Body of pancreas (tissue), 4 donors: Measurements from ENCODE around the gene DHX29. TPM values are rescaled to one million over a fixed set of nuclear protein-coding genes. Genes with fewer than 3 reads are reported as not detected.

Experiments
- ATAC-seq: fragments of 150-250 bp; one replicate; pipeline ENCODE4 v1.9.1; 2016
- DNase-seq, 4 donors: peaks; one replicate each; pipeline ENCODE4 v3.0.0-alpha.2; 2019
- H3K27ac ChIP-seq, 4 donors: fragments of 200-600 bp; sonication (generic); 1 replicate in 3 of 4; 2 replicates in 1 of 4; pipeline versions ENCODE4 v1.5.1 to v1.6.1; 2016 to 2019; ENCODE audit warnings: mild to moderate bottlenecking in 1 of 4, mixed read lengths in 1 of 4, moderate library complexity in 1 of 4
- H3K27me3 ChIP-seq, 2 donors: fragments of 200-600 bp; sonication (generic); one replicate each; pipeline ENCODE4 v1.6.0; 2016; ENCODE audit warnings: mild to moderate bottlenecking in 1 of 2
- H3K36me3 ChIP-seq, 2 donors: fragments of 200-600 bp; sonication (generic); replicated peaks in 1 of 2; 2 replicates each; pipeline ENCODE4 v1.5.1; 2016; ENCODE audit warnings: low read depth in 2 of 2; ENCODE audit not compliant: insufficient read depth in 1 of 2
- H3K4me1 ChIP-seq: fragments of 200-600 bp; sonication (generic); one replicate; pipeline ENCODE4 v1.6.0; 2016
- H3K4me3 ChIP-seq, 2 donors: fragments of 200-600 bp; sonication (generic); 1 replicate in 1 of 2; 2 replicates in 1 of 2; pipeline ENCODE4 v1.5.1; 2016 to 2019
- H3K9me3 ChIP-seq, 3 donors: fragments of 200-600 bp; sonication (generic); 1 replicate in 2 of 3; 2 replicates in 1 of 3; pipeline ENCODE4 v1.5.1; 2016
- CTCF ChIP-seq, 7 experiments: fragments of 450-650 bp in 4 of 7; fragments of 200-600 bp in 3 of 7; sonication (generic) in 3 of 7; IDR thresholded peaks; one replicate each; pipeline ENCODE4 v1.5.1; 2016 to 2019; ENCODE audit warnings: antibody characterized with exemption in 7 of 7
- POLR2A ChIP-seq, 3 donors: fragments of 450-650 bp; IDR thresholded peaks; one replicate each; pipeline ENCODE4 v1.6.1; 2016; ENCODE audit warnings: antibody characterized with exemption in 3 of 3, mild to moderate bottlenecking in 2 of 3
- WGBS, 2 donors: methylation state at CpG; one replicate each; pipeline ENCODE4 v1.1.5; 2017; 5-methylcytosine and 5-hydroxymethylcytosine counted together
- intact Hi-C: fragments of 100-400 bp; cut with DNase I; formaldehyde crosslinking; loops from one replicate; pipeline ENCODE4 v1.15.1; 2023
- total RNA-seq, 2 donors: library from RNA; depleted of rRNA; stranded (reverse); fragments of >200 nt; gene quantifications; one replicate each; pipeline ENCODE4 v1.1.0, GENCODE V29; 2016

Gene DHX29, protein sequence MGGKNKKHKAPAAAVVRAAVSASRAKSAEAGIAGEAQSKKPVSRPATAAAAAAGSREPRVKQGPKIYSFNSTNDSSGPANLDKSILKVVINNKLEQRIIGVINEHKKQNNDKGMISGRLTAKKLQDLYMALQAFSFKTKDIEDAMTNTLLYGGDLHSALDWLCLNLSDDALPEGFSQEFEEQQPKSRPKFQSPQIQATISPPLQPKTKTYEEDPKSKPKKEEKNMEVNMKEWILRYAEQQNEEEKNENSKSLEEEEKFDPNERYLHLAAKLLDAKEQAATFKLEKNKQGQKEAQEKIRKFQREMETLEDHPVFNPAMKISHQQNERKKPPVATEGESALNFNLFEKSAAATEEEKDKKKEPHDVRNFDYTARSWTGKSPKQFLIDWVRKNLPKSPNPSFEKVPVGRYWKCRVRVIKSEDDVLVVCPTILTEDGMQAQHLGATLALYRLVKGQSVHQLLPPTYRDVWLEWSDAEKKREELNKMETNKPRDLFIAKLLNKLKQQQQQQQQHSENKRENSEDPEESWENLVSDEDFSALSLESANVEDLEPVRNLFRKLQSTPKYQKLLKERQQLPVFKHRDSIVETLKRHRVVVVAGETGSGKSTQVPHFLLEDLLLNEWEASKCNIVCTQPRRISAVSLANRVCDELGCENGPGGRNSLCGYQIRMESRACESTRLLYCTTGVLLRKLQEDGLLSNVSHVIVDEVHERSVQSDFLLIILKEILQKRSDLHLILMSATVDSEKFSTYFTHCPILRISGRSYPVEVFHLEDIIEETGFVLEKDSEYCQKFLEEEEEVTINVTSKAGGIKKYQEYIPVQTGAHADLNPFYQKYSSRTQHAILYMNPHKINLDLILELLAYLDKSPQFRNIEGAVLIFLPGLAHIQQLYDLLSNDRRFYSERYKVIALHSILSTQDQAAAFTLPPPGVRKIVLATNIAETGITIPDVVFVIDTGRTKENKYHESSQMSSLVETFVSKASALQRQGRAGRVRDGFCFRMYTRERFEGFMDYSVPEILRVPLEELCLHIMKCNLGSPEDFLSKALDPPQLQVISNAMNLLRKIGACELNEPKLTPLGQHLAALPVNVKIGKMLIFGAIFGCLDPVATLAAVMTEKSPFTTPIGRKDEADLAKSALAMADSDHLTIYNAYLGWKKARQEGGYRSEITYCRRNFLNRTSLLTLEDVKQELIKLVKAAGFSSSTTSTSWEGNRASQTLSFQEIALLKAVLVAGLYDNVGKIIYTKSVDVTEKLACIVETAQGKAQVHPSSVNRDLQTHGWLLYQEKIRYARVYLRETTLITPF (N-terminal part only)
- total RNA-seq: 10 to 100 TPM; 11.9 to 25.4 TPM

DNA sequence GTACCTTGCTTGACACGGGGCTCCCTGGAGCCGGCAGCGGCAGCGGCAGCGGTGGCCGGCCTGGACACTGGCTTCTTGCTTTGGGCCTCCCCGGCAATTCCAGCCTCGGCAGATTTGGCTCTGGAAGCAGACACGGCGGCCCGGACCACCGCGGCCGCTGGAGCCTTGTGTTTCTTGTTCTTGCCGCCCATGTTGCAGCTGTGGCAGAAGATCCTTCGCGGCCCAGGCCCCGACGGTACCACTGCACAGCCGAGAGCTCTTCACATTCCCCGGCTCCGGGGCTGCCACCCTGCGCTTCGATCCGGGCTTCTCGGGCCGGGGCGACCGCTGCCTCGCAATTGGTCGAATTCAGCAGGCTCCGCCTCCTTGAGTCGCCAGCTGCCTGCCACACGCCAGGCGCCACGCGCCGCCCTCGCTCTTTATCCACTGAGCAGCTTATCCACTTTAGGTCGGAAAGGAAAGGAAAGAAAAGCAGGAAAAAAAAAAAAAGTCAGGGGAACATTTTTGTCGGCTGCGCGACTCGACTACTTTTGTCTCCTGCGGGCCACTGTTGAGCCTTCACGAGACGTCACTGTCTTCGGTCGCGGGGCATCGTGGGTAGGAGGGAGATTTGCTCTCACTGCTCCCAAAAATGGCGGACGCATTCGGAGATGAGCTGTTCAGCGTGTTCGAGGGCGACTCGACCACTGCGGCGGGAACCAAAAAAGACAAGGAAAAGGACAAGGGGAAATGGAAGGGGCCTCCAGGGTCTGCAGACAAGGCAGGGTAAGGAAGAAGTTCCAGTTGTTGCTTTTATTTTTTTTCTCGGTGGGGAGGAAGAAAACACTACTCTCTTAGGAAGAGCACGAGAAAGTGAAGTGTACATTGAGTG lies at the start of gene DHX29, which contains the start of gene MTREX:
DHX29 (minus strand) TSS at position 312 of the 871 bp plus-strand sequence; CDS start at position 191, 121 bp downstream.
MTREX (plus strand) TSS at position 607 of the 871 bp plus-strand sequence; CDS start at position 632, 25 bp downstream.
- peaks cover 67% of the 10 kb centered on the region for H3K4me1 ChIP-seq
- ATAC-seq (peak; percentile 94), DNase-seq (peak; percentile 89 to 93 (median 91))
- no peaks in the 10 kb centered on the region for H3K9me3 ChIP-seq
- 0% methylated on average over 56 to 62 of the region's 62 CpGs for WGBS, 2 donors
- peak within 1 kb of the TSS; percentile 78 to 98 (median 94) for H3K27ac ChIP-seq
- H3K36me3 ChIP-seq: no peaks in the 10 kb centered on the region
- intact Hi-C loops: no loop called here
- H3K27me3 ChIP-seq: no peaks in the 10 kb centered on the region
- TF ChIP-seq CTCF (IDR thresholded peaks at IDR 0.05) (peak in 3 of 7 experiments; percentile 7 to 24 (median 9)), POLR2A (IDR thresholded peaks at IDR 0.05) (peak; percentile 54 to 94 (median 93))
- H3K4me3 ChIP-seq: peak within 1 kb of the TSS; percentile 74 to 89

DNA sequence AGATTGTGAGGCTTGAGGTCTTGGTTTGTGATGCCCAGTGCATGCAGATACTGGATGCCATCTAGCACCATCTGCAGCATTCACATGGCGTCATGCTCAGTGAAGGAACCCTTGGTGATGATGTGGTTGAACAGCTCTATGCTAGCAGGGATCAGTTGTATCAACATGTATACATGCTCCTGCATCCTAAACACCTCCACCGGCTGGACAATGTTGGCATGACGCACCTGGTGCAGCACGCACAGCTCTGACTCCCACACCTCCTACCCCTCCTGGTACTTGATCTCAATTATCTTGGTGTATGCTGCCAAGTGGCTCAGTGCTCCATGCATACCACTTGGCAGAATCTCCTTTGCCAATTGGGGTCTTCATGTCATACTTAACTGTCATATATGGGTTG lies 49.4 kb upstream of the DHX29 start:
- no peak for ATAC-seq
- no peaks in the 10 kb centered on the region for H3K27me3 ChIP-seq
- DNase-seq: no peak
- H3K27ac ChIP-seq: no peak overlapping the region
- H3K4me1 ChIP-seq: no peaks in the 10 kb centered on the region
- H3K4me3 ChIP-seq: no peak overlapping the region
- intact Hi-C loops: no loop called here
- peaks cover 0 to 14% of the 10 kb centered on the region in 2 donors for H3K36me3 ChIP-seq
- H3K9me3 ChIP-seq: no peaks in the 10 kb centered on the region
- TF ChIP-seq CTCF (IDR thresholded peaks at IDR 0.05) (no peak), POLR2A (IDR thresholded peaks at IDR 0.05) (no peak)
- 96 to 98% methylated on average over 4 of the region's 4 CpGs for WGBS, 2 donors

DNA sequence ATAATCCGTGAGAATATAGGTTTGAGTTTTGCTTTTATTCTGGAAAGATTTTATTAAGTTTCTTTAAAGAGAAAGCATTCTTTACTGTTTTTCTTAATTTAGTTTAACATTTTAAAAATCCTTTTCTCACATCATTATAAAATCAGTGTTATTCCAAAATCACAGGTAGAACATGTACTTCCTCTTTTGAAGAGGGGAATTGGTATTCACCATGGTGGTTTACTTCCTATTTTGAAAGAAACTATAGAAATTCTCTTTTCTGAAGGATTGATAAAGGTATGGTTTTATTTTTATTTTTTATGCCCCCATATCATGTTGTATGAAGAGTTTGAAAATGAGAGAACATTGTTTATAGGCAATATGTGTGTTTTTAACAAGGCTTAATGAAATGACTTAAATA lies 43.3 kb upstream of the DHX29 start:
- Histone ChIP-seq H3K4me3 (no peak overlapping the region), H3K9me3 (no peaks in the 10 kb centered on the region), H3K27ac (no peak overlapping the region), H3K36me3 (peaks cover 6 to 15% of the 10 kb centered on the region in 2 donors), H3K27me3 (no peaks in the 10 kb centered on the region), H3K4me1 (peaks cover 2% of the 10 kb centered on the region)
- no peak for TF ChIP-seq CTCF (IDR thresholded peaks at IDR 0.05)
- no peak for TF ChIP-seq POLR2A (IDR thresholded peaks at IDR 0.05)
- DNase-seq: no peak
- ATAC-seq: no peak
- 90 to 98% methylated on average over 1 of the region's 1 CpG for WGBS, 2 donors
- intact Hi-C loops: no loop called here

GRCh38 chr5:55347786-55348185 lies 40.3 kb upstream of the DHX29 start:
- Histone ChIP-seq H3K9me3 (no peaks in the 10 kb centered on the region), H3K36me3 (peaks cover 6 to 11% of the 10 kb centered on the region in 2 donors), H3K27me3 (no peaks in the 10 kb centered on the region), H3K4me1 (peaks cover 15% of the 10 kb centered on the region), H3K27ac (no peak overlapping the region), H3K4me3 (no peak overlapping the region)
- ATAC-seq (no peak), DNase-seq (no peak)
- intact Hi-C loops: loop anchor here (10.0 kb wide), 1 partner anchor 357 kb away; no protein-coding TSS in a partner anchor
- TF ChIP-seq CTCF (IDR thresholded peaks at IDR 0.05) (no peak), POLR2A (IDR thresholded peaks at IDR 0.05) (no peak)
- WGBS, 2 donors: 91 to 100% methylated on average over 3 of the region's 3 CpGs
